ENCODE results near the gene DGKG.

DNA sequence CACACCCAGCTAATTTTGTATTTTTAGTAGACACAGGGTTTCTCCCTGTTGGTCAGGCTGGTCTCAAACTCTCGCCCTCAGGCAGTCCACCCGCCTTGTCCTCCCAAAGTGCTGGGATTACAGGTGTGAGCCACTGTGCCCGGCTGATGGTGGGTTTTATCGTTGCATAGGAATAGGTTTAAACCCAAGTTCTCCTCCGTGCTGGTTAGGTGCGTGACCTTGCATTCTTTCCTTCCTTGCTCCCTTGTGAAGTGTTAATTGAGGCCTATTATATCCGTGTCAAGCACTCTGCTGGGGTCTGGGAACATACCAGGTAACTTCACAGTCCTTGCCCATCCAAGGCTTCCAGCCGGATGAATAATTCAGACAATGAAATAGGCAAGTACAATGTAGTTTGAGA, 233.9 kb downstream of the DGKG start:
- TF ChIP-seq, protein P1, sequence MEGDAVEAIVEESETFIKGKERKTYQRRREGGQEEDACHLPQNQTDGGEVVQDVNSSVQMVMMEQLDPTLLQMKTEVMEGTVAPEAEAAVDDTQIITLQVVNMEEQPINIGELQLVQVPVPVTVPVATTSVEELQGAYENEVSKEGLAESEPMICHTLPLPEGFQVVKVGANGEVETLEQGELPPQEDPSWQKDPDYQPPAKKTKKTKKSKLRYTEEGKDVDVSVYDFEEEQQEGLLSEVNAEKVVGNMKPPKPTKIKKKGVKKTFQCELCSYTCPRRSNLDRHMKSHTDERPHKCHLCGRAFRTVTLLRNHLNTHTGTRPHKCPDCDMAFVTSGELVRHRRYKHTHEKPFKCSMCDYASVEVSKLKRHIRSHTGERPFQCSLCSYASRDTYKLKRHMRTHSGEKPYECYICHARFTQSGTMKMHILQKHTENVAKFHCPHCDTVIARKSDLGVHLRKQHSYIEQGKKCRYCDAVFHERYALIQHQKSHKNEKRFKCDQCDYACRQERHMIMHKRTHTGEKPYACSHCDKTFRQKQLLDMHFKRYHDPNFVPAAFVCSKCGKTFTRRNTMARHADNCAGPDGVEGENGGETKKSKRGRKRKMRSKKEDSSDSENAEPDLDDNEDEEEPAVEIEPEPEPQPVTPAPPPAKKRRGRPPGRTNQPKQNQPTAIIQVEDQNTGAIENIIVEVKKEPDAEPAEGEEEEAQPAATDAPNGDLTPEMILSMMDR (IDR thresholded peaks at IDR 0.05), result no peak
- no peak for TF ChIP-seq POLR2A (IDR thresholded peaks at IDR 0.05)

Measured in lower leg skin (tissue), 3 donors.